GM12878 (cell line): ENCODE results near the gene LINC00237.

ENCODE experiments used
- CHD2 ChIP-seq: IDR thresholded peaks from 2 replicates; pipeline ENCODE4 v1.6.1; 2011; ENCODE audit warnings: low read depth, low read length, improper control_type of control experiment, borderline replicate concordance
- EP300 ChIP-seq, 2 experiments: fragments of 150-350 bp in 1 of 2; IDR thresholded peaks; 2 replicates each; pipeline ENCODE4 v1.6.1; 2011 to 2012; ENCODE audit warnings: low read depth in 2 of 2, low read length in 2 of 2, borderline replicate concordance in 1 of 2, improper control_type of control experiment in 1 of 2, inconsistent platforms in 1 of 2; ENCODE audit not compliant: control insufficient read depth in 1 of 2
- EZH2 ChIP-seq: IDR thresholded peaks from 2 replicates; pipeline ENCODE4 v1.6.1; 2012; ENCODE audit warnings: low read depth, mild to moderate bottlenecking, control low read depth, inconsistent platforms, low read length, borderline replicate concordance; ENCODE audit not compliant: control insufficient read depth
- MTA2 ChIP-seq: fragments of 450-650 bp; IDR thresholded peaks from 2 replicates; pipeline ENCODE4 v1.6.1; 2016; ENCODE audit warnings: low read depth, mild to moderate bottlenecking, moderate library complexity
- POLR2A ChIP-seq: IDR thresholded peaks from 2 replicates; pipeline ENCODE4 v1.6.1; 2011; ENCODE audit warnings: low read depth, mild to moderate bottlenecking, low read length
- SPI1 ChIP-seq: IDR thresholded peaks from 2 replicates; pipeline ENCODE4 v1.6.1; 2011; ENCODE audit warnings: low read depth, mild to moderate bottlenecking, low read length, moderate library complexity, borderline replicate concordance; ENCODE audit not compliant: insufficient read depth
- TCF7 ChIP-seq: IDR thresholded peaks from 2 replicates; pipeline ENCODE4 v1.6.1; 2014; ENCODE audit warnings: antibody characterized with exemption, borderline replicate concordance
- YY1 ChIP-seq: IDR thresholded peaks from 2 replicates; pipeline ENCODE4 v1.6.1; 2011; ENCODE audit warnings: low read depth, mild to moderate bottlenecking, low read length
- ZSCAN29 ChIP-seq: fragments of 450-650 bp; IDR thresholded peaks from 2 replicates; pipeline ENCODE4 v1.6.1; 2017; ENCODE audit warnings: mild to moderate bottlenecking, moderate library complexity
- TF ChIP-seq, protein P1 (sequence below), 3 experiments: IDR thresholded peaks in 2 of 3; conservative IDR thresholded peaks in 1 of 3; 2 replicates each; pipeline ENCODE4 v1.5.1; 2011; ENCODE audit warnings: low read depth in 3 of 3, low read length in 3 of 3, mild to moderate bottlenecking in 3 of 3, control low read depth in 2 of 3, moderate library complexity in 2 of 3, inconsistent platforms in 1 of 3, mixed read lengths in 1 of 3; ENCODE audit not compliant: control insufficient read depth in 2 of 3, insufficient read depth in 1 of 3; ENCODE audit errors: extremely low read depth in 1 of 3
- TF ChIP-seq, protein P2 (sequence below): fragments of 450-650 bp; IDR thresholded peaks from 2 replicates; pipeline ENCODE4 v1.6.1; 2017; ENCODE audit warnings: low read depth, mild to moderate bottlenecking, moderate library complexity
- TF ChIP-seq, protein P3 (sequence below): fragments of 450-650 bp; IDR thresholded peaks from 2 replicates; pipeline ENCODE4 v1.6.1; 2014; ENCODE audit warnings: mild to moderate bottlenecking

DNA sequence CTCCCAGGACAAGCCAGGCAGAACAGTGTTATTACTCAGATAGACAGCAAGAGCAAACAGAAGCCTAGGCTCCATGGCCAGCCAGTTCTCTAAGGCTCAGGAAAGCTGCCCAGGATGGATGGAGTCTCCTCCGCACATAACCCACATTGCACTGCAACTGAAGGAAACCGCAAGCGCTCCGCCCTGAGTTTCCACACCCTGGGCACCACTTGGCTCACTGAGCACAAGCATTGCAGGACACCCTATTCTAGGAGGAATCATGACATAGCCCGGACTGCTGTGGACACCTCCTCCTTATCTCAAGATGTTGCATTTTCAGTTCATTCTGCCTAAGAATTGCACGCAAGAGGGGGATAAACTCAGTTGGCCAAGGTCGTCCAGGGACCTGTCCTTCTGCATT lies 42.9 kb downstream of the LINC00237 start:
- no peak for TF ChIP-seq POLR2A
- TF ChIP-seq, protein P1, sequence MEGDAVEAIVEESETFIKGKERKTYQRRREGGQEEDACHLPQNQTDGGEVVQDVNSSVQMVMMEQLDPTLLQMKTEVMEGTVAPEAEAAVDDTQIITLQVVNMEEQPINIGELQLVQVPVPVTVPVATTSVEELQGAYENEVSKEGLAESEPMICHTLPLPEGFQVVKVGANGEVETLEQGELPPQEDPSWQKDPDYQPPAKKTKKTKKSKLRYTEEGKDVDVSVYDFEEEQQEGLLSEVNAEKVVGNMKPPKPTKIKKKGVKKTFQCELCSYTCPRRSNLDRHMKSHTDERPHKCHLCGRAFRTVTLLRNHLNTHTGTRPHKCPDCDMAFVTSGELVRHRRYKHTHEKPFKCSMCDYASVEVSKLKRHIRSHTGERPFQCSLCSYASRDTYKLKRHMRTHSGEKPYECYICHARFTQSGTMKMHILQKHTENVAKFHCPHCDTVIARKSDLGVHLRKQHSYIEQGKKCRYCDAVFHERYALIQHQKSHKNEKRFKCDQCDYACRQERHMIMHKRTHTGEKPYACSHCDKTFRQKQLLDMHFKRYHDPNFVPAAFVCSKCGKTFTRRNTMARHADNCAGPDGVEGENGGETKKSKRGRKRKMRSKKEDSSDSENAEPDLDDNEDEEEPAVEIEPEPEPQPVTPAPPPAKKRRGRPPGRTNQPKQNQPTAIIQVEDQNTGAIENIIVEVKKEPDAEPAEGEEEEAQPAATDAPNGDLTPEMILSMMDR (IDR thresholded peaks at IDR 0.05 in 2 of 3, conservative IDR thresholded peaks at IDR 0.05 in 1 of 3; ENCODE audit: control insufficient read depth in 2 of 3, extremely low read depth in 1 of 3, insufficient read depth in 1 of 3, low read depth in 3 of 3, low read length in 3 of 3) = no peak
- no peak for TF ChIP-seq MTA2
- TF ChIP-seq, protein P2, sequence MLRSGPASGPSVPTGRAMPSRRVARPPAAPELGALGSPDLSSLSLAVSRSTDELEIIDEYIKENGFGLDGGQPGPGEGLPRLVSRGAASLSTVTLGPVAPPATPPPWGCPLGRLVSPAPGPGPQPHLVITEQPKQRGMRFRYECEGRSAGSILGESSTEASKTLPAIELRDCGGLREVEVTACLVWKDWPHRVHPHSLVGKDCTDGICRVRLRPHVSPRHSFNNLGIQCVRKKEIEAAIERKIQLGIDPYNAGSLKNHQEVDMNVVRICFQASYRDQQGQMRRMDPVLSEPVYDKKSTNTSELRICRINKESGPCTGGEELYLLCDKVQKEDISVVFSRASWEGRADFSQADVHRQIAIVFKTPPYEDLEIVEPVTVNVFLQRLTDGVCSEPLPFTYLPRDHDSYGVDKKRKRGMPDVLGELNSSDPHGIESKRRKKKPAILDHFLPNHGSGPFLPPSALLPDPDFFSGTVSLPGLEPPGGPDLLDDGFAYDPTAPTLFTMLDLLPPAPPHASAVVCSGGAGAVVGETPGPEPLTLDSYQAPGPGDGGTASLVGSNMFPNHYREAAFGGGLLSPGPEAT = no peak
- TF ChIP-seq EZH2 = no peak
- TF ChIP-seq EP300 (IDR thresholded peaks at IDR 0.05; ENCODE audit: borderline replicate concordance in 1 of 2, control insufficient read depth in 1 of 2, low read depth in 2 of 2, low read length in 2 of 2) = no peak
- no peak for TF ChIP-seq YY1
- TF ChIP-seq, protein P3, sequence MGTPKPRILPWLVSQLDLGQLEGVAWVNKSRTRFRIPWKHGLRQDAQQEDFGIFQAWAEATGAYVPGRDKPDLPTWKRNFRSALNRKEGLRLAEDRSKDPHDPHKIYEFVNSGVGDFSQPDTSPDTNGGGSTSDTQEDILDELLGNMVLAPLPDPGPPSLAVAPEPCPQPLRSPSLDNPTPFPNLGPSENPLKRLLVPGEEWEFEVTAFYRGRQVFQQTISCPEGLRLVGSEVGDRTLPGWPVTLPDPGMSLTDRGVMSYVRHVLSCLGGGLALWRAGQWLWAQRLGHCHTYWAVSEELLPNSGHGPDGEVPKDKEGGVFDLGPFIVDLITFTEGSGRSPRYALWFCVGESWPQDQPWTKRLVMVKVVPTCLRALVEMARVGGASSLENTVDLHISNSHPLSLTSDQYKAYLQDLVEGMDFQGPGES = no peak
- TF ChIP-seq TCF7 = no peak
- no peak for TF ChIP-seq ZSCAN29
- TF ChIP-seq SPI1 = no peak
- no peak for TF ChIP-seq CHD2
